Omental fat pad (tissue), 4 donors: ENCODE data around the gene SLC43A2. TPM values are rescaled to one million over a fixed set of nuclear protein-coding genes. Genes with fewer than 3 reads are reported as not detected.
"Not testable (repeated sequence)": the region's sequence is repeated elsewhere in the genome, so short reads cannot be mapped to it uniquely, and the experiment has no call there.

Experiments used
- ATAC-seq: fragments of 150-250 bp; one replicate; pipeline ENCODE4 v1.9.1; 2016; ENCODE audit warnings: mild to moderate bottlenecking, moderate library complexity; ENCODE audit not compliant: low FRiP score
- DNase-seq: peaks from one replicate; pipeline ENCODE4 v3.0.0-alpha.2; 2019; ENCODE audit warnings: low spot score
- total RNA-seq, 4 donors: library from RNA; depleted of rRNA; stranded (reverse); fragments of >200 nt; gene quantifications; one replicate each; pipeline ENCODE4 v1.1.0, GENCODE V29; 2016
- TF ChIP-seq, protein P1 (sequence below), 3 donors: fragments of 450-650 bp; IDR thresholded peaks; one replicate each; pipeline ENCODE4 v1.5.1; 2016 to 2017; ENCODE audit warnings: antibody characterized with exemption in 3 of 3, mild to moderate bottlenecking in 3 of 3, moderate library complexity in 2 of 3

The SLC43A2 gene
- total RNA-seq: 10 to 100 TPM; 21.0 to 39.9 (median 23.1) TPM

DNA sequence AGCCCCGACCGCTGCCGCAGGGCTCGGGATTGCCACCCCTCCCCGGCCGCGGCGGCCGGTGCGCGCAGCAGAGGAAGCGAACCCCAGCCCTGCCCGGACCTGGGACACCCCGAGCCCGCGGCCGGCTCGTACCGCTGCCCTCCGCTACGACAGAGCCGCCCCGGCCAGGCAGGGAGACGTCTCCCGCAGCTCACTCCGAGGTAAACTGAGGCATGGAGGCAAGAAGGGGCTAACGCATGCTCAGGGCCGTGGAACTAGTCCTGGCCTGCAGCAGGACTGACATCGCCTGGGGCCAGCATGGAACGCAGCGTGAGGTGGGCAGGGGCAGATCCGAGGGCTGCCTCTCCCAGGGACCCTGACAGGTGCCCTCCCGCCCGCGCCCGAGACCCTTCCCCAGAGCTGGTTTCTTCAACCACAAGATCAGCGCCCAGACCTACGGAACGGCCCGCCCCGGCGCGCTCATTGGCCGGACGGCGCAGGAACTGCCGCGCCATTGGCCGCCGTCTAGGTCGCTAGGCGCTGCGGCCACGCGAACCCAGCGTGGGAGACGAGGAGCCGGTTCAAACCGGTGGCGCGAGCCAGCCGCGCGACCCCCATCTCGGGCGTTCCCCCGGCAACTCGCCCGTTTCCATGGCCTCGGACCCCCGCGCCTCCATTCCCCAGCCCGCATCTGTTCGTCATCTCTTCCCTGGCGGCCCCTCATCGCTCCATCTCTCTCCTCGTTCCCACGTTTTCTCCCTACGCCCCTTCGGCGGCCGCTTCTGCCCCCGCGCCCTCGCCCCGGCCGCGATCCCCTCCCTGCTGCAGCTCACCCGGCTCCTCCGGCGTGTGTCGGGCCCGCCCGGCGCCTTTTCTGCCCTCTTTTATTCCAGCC is at the start of gene SLC43A2:
Gene SLC43A2, minus strand, starts transcription at position 853 of the 874 bp plus-strand sequence. CDS start 960 bp downstream, outside the sequence.
- DNase-seq (peak; percentile 48), ATAC-seq (peak; percentile 73)
- TF ChIP-seq, protein P1, sequence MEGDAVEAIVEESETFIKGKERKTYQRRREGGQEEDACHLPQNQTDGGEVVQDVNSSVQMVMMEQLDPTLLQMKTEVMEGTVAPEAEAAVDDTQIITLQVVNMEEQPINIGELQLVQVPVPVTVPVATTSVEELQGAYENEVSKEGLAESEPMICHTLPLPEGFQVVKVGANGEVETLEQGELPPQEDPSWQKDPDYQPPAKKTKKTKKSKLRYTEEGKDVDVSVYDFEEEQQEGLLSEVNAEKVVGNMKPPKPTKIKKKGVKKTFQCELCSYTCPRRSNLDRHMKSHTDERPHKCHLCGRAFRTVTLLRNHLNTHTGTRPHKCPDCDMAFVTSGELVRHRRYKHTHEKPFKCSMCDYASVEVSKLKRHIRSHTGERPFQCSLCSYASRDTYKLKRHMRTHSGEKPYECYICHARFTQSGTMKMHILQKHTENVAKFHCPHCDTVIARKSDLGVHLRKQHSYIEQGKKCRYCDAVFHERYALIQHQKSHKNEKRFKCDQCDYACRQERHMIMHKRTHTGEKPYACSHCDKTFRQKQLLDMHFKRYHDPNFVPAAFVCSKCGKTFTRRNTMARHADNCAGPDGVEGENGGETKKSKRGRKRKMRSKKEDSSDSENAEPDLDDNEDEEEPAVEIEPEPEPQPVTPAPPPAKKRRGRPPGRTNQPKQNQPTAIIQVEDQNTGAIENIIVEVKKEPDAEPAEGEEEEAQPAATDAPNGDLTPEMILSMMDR (IDR thresholded peaks at IDR 0.05): no peak

DNA sequence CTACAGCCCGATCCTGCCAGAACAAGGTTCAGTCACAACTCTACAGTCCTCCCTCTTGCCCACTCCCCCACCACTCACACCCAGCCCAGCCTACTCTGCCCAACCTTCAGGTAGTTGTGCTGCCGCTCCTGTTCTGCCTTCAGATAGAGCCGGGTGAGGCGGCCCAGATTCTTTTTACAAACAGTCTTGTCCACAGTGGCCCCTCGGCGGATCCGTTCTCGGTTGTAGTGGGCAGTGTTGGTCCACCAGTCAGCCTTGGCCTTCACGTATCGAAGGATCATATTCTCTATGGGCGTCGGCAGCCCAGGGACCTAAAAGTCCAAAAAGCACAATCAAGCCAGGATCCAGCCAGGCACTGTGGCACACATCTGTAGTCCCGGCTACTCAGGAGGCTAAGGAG is 47.8 kb upstream of the SLC43A2 start:
- TF ChIP-seq, protein P1 (IDR thresholded peaks at IDR 0.05): no peak
- DNase-seq (no peak), ATAC-seq (no peak)

DNA sequence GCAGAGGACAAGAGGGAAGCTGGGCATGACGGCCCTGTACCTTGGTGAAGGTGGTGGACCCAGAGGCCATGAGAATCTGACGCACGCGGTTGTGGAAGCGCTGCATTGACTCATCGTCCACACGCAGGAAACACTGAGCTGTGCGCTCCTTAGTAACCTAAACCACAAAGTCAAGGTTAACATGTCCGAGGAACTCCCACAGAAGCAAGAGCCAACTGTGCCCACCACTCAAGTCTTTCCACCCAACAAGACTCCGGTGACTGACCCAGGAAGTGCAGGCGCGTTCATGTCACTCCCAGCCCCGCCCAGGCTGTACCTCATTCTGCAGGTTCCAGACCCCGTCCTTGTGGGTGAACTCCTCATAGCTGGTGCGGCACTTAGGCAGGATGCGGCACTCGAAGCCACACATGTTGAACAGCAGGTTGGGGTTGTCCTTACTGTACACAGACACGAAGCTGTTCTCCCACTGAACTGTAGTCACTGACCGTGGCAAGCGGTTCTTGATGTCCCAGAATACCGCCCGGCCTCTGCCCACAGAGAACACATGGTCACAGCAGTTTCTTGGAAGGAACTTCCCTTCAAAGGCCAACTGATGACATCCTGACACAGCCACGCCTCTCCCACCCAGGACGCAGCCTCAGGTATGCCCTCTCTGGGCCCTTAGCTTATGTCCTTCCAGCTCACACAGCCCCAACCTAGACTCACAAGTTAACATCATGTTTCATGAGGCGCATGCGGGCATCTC is 44.6 kb upstream of the SLC43A2 start:
- DNase-seq: no peak
- TF ChIP-seq, protein P1 (IDR thresholded peaks at IDR 0.05): no peak
- ATAC-seq: no peak

DNA sequence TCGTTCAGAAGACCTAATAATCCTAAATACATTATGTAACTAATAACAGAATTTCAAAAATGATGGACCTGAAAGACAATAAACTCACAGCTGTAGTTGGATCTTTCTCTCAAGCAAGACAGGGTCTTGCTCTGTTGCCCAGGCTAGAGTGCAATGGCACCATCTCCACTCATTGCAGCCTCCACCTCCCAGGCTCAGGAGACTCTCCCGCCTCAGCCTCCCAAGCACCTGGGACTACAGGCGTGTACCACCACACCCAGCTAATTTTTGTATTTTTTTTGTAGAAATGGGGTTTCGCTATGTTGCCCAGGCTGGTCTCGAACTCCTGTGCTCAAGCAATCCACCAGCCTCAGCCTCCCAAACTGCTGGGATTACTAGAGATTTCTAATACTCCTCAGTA is 35.3 kb upstream of the SLC43A2 start:
- DNase-seq, ATAC-seq: not testable (repeated sequence)

DNA sequence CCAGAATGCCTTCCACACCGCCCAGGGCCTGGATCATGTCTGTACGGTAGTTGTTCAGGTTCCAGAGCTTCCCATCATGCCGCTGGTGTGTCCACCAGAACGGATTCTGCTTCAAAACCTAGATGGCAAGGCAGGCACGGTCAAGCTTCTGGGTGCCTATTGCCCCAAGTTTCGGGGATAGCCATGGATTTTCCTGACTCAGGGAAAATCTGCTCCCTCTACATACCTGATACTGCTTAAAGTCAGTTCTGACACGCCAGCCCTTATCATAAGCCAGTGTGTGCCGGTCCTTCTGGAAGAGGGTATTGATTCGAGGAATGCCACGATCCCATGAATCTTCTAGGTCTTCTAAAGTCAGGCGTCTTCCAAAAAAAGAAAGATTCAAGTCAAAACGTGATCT is 32.4 kb upstream of the SLC43A2 start:
- no peak for ATAC-seq
- TF ChIP-seq, protein P1 (IDR thresholded peaks at IDR 0.05): no peak
- no peak for DNase-seq

DNA sequence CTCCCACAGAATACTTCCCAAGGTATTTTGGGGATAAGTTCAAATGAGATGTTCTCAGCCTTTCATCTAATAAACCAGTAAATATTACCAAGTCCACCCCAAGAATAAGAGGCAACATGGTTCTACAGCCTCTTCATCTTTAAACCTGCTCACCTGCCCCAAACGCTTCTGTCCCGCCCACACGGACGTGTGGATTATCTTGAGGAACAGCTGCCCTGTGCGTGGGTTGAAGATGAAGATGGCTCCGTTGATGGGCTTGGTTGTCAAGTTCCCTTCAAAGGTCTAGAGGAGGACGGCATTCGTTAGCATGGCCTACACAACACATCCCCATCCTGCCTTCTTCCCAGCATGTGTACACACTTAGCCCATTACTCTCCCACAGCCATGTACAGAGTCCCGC is 29.5 kb upstream of the SLC43A2 start:
- no peak for ATAC-seq
- TF ChIP-seq, protein P1 (IDR thresholded peaks at IDR 0.05): no peak
- no peak for DNase-seq

DNA sequence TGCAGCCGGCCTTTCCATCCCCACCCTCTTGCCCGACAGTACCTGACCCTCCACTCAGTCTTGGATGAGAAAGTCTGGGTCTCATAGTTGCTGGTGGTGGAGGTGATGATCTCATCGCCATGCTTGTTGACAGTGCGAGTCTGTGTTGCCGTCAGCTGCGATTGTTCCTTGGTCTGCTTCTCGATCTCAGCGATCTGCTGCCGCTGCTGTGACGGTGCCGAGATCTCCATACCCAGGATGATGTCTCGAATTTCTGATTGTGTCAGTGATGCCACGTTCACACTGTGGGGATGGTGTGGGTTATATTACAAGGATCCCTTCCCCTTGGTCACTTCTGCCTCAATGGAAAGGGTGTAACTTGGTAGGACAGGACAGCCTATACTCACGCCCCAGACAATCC is 25.1 kb upstream of the SLC43A2 start:
- ATAC-seq (no peak), DNase-seq (no peak)
- TF ChIP-seq, protein P1 (IDR thresholded peaks at IDR 0.05): no peak

DNA sequence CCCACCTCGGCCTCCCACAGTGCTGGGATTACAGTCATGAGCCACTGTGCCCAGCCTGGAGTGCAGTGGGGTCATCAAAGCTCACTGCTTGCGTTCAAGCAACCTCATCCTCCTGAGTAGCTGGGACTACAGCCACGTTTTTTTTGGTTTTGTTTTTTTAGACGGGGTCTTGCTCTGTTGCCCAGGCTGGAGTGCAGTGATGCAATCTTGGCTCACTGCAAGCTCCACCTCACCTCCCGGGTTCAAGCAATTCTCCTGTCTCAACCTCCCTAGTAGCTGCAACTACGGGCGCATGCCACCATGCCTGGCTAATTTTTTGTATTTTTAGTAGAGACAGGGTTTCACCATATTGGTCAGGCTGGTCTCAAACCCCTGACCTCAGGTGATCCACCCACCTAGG is 24.2 kb upstream of the SLC43A2 start:
- DNase-seq, ATAC-seq: not testable (repeated sequence)
